ENCODE data around the gene PLAAT2. TPM values are rescaled to one million over a fixed set of nuclear protein-coding genes. Genes with fewer than 3 reads are reported as not detected.

PLAAT2 gene
- total and polyA plus RNA-seq, 3 experiments from 2014 or later = 0.31 TPM; not detected in 2

DNA sequence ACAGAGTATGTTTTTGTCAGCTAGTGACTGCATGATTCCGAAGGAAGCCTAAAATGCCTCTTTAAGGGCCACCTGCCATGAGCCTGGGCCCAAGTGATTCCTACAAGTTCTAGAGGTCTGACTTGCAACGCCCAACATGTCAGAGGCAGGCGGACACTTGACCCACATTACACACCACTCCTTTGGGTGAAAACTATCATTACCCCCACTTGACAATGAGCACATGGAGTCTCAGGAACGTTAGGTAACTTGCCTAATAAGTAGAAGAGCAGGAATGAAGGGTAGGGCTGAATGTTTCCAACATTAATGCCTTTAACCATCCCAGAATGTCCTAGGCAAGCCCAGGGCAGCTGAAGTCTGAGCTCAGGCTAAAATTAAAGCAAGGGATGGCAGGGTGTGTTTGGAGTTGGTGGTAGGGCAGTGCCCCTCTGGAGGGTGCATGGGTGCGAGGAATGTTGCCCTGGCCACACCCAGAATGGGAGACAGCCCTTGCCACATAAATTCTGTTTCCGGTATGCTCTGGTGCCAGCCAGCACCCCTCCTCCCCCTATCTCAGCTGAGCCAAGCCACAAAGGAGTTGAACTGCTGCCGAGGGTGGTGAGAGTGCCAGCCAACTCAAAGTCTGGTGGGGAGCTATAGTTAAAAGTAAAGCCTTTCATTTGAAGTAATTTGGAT is 2.5 kb downstream of the PLAAT2 start:
- H3K27ac Mint-ChIP-seq = peak overlapping the region; percentile 36 to 91 (median 84)
- no peaks in the 10 kb centered on the region for H3K9me3 Mint-ChIP-seq
- no peaks in the 10 kb centered on the region for H3K36me3 ChIP-seq (ENCODE audit: insufficient read depth, low read length)
- no peaks in the 10 kb centered on the region for H3K27me3 ChIP-seq (ENCODE audit: insufficient read depth, low read length, poor library complexity, severe bottlenecking)
- H3K27me3 Mint-ChIP-seq = peaks cover 0 to 1% of the 10 kb centered on the region in 2 donors
- no peak overlapping the region for H3K27ac ChIP-seq (ENCODE audit: low read depth, low read length)
- POLR2A ChIA-PET = interaction anchor here (0.6 to 0.9 kb wide), 2 partner anchors 13 to 25 kb away, joined by 3 to 4 read pairs; no protein-coding TSS in a partner anchor
- H3K4me3 Mint-ChIP-seq = peak overlapping the region in 6 of 7 donors; percentile 5 to 62 (median 46)
- H3K4me3 ChIP-seq (ENCODE audit: low read length) = no peak overlapping the region
- H3K4me1 Mint-ChIP-seq = peaks cover 41 to 66% (median 50%) of the 10 kb centered on the region in 3 donors
- CTCF ChIA-PET = interaction anchor here (3.6 kb wide), 1 partner anchor 9 kb away, joined by 14 read pairs; no protein-coding TSS in a partner anchor
- H3K9me3 ChIP-seq (ENCODE audit: low read length) = no peaks in the 10 kb centered on the region
- peak in 2 of 5 donors; percentile 52 to 58 for DNase-seq
- no peaks in the 10 kb centered on the region for H3K36me3 Mint-ChIP-seq
- H3K4me1 ChIP-seq (ENCODE audit: insufficient read depth, low read length) = peaks cover 41% of the 10 kb centered on the region

DNA sequence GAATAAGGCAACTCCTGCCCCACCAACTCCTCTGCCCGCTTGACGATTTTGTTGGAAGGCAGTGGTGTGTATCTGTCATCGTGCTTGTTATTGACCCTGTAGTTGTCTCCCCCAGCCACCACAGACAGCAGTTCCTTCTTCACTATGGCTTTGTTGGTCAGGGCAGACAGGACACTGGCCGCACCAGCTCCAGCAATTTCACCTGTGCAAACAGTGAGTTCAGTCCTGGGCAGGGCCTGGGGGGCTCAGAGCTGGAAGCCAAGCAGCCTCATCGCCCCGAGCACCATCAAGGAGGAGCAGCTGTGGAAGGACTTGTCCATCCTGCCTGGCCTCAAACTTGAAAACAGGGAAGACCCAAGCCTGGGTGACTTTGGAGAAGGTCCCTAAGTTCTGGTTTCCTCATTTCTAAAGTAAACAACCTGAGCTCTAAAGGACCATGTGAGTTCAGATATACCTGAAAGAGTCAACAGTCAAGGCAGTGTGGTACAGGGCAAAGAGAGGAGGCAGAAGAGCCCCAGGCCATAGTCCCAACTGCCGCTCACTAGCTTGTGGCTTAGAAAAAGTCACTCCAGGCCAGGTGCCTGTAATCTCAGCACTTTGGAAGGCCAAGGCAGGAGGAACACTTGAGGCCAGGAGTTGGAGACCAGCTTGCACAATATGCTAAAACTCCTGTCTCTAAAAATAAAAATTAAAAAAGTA is 4.6 kb downstream of the PLAAT2 start:
- Histone ChIP-seq H3K4me1 (ENCODE audit: insufficient read depth, low read length) (peaks cover 42% of the 10 kb centered on the region), H3K27me3 (ENCODE audit: insufficient read depth, low read length, poor library complexity, severe bottlenecking) (no peaks in the 10 kb centered on the region), H3K27ac (ENCODE audit: low read depth, low read length) (no peak overlapping the region), H3K9me3 (ENCODE audit: low read length) (no peaks in the 10 kb centered on the region), H3K4me3 (ENCODE audit: low read length) (no peak overlapping the region), H3K36me3 (ENCODE audit: insufficient read depth, low read length) (no peaks in the 10 kb centered on the region)
- Mint-ChIP-seq H3K4me3 (no peak overlapping the region), H3K36me3 (no peaks in the 10 kb centered on the region), H3K27me3 (peaks cover 0 to 1% of the 10 kb centered on the region in 2 donors), H3K4me1 (peaks cover 40 to 63% (median 50%) of the 10 kb centered on the region in 3 donors), H3K9me3 (no peaks in the 10 kb centered on the region), H3K27ac (peak overlapping the region in 1 of 8 donors; percentile 60)
- ChIA-PET CTCF (no interaction called here), POLR2A (interaction anchor here (0.6 to 0.7 kb wide), 2 partner anchors 8 to 38 kb away, joined by 3 read pairs; no protein-coding TSS in a partner anchor)
- no peak for DNase-seq

GRCh38 chr11:63557570-63557969 is 5.6 kb downstream of the PLAAT2 start:
- Histone ChIP-seq H3K9me3 (ENCODE audit: low read length) (no peaks in the 10 kb centered on the region), H3K27me3 (ENCODE audit: insufficient read depth, low read length, poor library complexity, severe bottlenecking) (no peaks in the 10 kb centered on the region), H3K36me3 (ENCODE audit: insufficient read depth, low read length) (no peaks in the 10 kb centered on the region), H3K4me3 (ENCODE audit: low read length) (no peak overlapping the region), H3K27ac (ENCODE audit: low read depth, low read length) (no peak overlapping the region), H3K4me1 (ENCODE audit: insufficient read depth, low read length) (peaks cover 51% of the 10 kb centered on the region)
- Mint-ChIP-seq H3K27me3 (peaks cover 0 to 1% of the 10 kb centered on the region in 2 donors), H3K36me3 (no peaks in the 10 kb centered on the region), H3K4me1 (peaks cover 49 to 69% (median 57%) of the 10 kb centered on the region in 3 donors), H3K27ac (peak overlapping the region in 3 of 8 donors; percentile 3 to 93 (median 19)), H3K4me3 (no peak overlapping the region), H3K9me3 (no peaks in the 10 kb centered on the region)
- DNase-seq = no peak
- ChIA-PET POLR2A (interaction anchor here (0.7 kb wide), 1 partner anchor 74 kb away, joined by 3 read pairs; no protein-coding TSS in a partner anchor), CTCF (no interaction called here)

DNA sequence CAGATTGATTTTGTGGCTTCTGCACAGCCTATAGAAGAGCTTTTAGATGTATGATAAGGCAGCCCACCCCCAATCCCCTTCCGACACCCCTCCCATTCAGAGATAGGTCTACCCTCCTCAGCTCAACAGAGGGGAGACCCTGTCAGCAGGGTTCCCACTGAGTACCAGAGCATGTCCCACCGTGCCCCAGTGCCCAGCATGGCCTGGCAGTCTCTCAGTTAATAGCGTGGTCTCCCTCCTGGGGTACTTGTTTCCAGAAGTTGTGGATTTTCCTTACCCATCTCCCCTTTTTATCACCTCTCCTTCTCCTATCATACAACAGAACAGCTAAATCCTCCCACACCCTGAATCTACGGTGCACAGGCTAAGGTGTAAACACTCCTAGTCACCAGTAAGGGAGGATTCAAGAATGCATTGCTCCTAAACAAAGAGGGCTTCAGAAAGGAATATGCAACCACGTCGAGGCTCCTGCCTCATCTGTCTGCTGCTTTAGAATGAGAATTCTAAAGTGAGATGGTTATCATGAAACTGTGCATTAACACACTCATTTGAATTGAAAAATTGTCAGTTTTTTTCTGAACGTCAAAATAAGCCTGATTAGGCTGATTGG is 6.7 kb downstream of the PLAAT2 start:
- no peak overlapping the region for H3K4me3 ChIP-seq (ENCODE audit: low read length)

GRCh38 chr11:63554877-63555223 is 8.3 kb downstream of the PLAAT2 start:
- CTCF ChIA-PET = interaction anchor here (1.2 to 4.8 kb wide), 4 partner anchors 8 to 76 kb away, joined by 3 to 29 read pairs (median 5); partner anchors contain the start of genes PLAAT2 and PLAAT4
- H3K4me1 ChIP-seq (ENCODE audit: insufficient read depth, low read length) = peaks cover 45% of the 10 kb centered on the region
- no peaks in the 10 kb centered on the region for H3K36me3 ChIP-seq (ENCODE audit: insufficient read depth, low read length)
- Mint-ChIP-seq H3K4me3 (peak overlapping the region in 5 of 7 donors; percentile 30 to 91 (median 38)), H3K9me3 (no peaks in the 10 kb centered on the region), H3K4me1 (peaks cover 49 to 67% (median 65%) of the 10 kb centered on the region in 3 donors), H3K36me3 (peaks cover 0 to 5% (median 0%) of the 10 kb centered on the region in 3 donors), H3K27ac (peak overlapping the region; percentile 0 to 99 (median 96)), H3K27me3 (no peaks in the 10 kb centered on the region)
- no peaks in the 10 kb centered on the region for H3K9me3 ChIP-seq (ENCODE audit: low read length)
- DNase-seq = no peak
- no peaks in the 10 kb centered on the region for H3K27me3 ChIP-seq (ENCODE audit: insufficient read depth, low read length, poor library complexity, severe bottlenecking)
- no peak overlapping the region for H3K27ac ChIP-seq (ENCODE audit: low read depth, low read length)
- H3K4me3 ChIP-seq (ENCODE audit: low read length) = no peak overlapping the region
- POLR2A ChIA-PET = interaction anchor here (5.1 kb wide), 1 partner anchor 18 kb away, joined by 38 read pairs; the partner anchor contains the start of gene PLAAT4

More for the DNA sequence above, 6.7 kb downstream of the PLAAT2 start:
- Mint-ChIP-seq H3K9me3 (no peaks in the 10 kb centered on the region), H3K27ac (peak overlapping the region in 3 of 8 donors; percentile 19 to 84 (median 45)), H3K36me3 (peaks cover 0 to under 1% (median 0%) of the 10 kb centered on the region in 3 donors), H3K4me3 (no peak overlapping the region), H3K4me1 (peaks cover 54 to 72% (median 68%) of the 10 kb centered on the region in 3 donors), H3K27me3 (peaks cover 0 to 1% of the 10 kb centered on the region in 2 donors)
- Histone ChIP-seq H3K4me1 (ENCODE audit: insufficient read depth, low read length) (peaks cover 61% of the 10 kb centered on the region), H3K36me3 (ENCODE audit: insufficient read depth, low read length) (no peaks in the 10 kb centered on the region), H3K27ac (ENCODE audit: low read depth, low read length) (no peak overlapping the region), H3K27me3 (ENCODE audit: insufficient read depth, low read length, poor library complexity, severe bottlenecking) (no peaks in the 10 kb centered on the region), H3K9me3 (ENCODE audit: low read length) (no peaks in the 10 kb centered on the region)
- CTCF ChIA-PET = no interaction called here
- no peak for DNase-seq
- POLR2A ChIA-PET = no interaction called here

DNA sequence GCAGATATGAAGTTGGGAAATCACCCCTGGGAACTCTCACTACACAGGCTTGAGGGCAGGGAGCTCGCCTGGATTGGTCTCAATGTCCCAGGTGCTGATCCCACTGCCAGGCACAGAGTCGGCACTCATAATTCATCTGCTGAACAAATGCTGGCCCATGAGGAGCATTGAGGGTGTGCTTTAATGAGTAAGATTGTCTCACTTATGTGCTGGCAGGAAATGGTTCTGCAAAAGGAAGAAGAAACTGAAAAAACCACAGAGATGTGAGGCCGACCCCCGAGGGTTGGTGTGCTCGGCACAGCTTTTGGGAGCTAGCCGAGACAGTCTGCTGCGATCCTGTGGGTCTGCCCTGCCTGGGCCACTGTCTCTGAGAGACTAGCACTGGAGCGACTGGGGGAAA is 9.4 kb downstream of the PLAAT2 start:
- H3K27ac Mint-ChIP-seq = peak overlapping the region; percentile 88 to 99 (median 97)
- H3K4me1 Mint-ChIP-seq = peaks cover 55 to 72% (median 70%) of the 10 kb centered on the region in 3 donors
- POLR2A ChIA-PET = interaction anchor here (5.1 kb wide), 1 partner anchor 17 kb away, joined by 38 read pairs; the partner anchor contains the start of gene PLAAT4
- Histone ChIP-seq H3K4me1 (ENCODE audit: insufficient read depth, low read length) (peaks cover 43% of the 10 kb centered on the region), H3K4me3 (ENCODE audit: low read length) (peak overlapping the region; percentile 21), H3K9me3 (ENCODE audit: low read length) (no peaks in the 10 kb centered on the region), H3K36me3 (ENCODE audit: insufficient read depth, low read length) (no peaks in the 10 kb centered on the region), H3K27me3 (ENCODE audit: insufficient read depth, low read length, poor library complexity, severe bottlenecking) (no peaks in the 10 kb centered on the region), H3K27ac (ENCODE audit: low read depth, low read length) (peak overlapping the region; percentile 70)
- peak; percentile 45 to 84 (median 70) for DNase-seq
- H3K36me3 Mint-ChIP-seq = peaks cover 0 to 5% (median 2%) of the 10 kb centered on the region in 3 donors
- CTCF ChIA-PET = interaction anchor here (1.0 to 4.8 kb wide), 6 partner anchors 9 to 75 kb away, joined by 3 to 29 read pairs (median 5); partner anchors contain the start of genes PLAAT2 and PLAAT4
- no peaks in the 10 kb centered on the region for H3K27me3 Mint-ChIP-seq
- H3K4me3 Mint-ChIP-seq = peak overlapping the region; percentile 44 to 95 (median 91)
- H3K9me3 Mint-ChIP-seq = no peaks in the 10 kb centered on the region

- ChIA-PET CTCF (interaction anchor here (1.0 to 4.8 kb wide), 4 partner anchors 9 to 74 kb away, joined by 3 to 29 read pairs (median 16); partner anchors contain the start of gene PLAAT2), POLR2A (interaction anchor here (3.0 to 5.1 kb wide), 2 partner anchors 16 to 21 kb away, joined by 19 to 38 read pairs; partner anchors contain the start of gene PLAAT4)
- Mint-ChIP-seq H3K27me3 (no peaks in the 10 kb centered on the region), H3K4me3 (peak overlapping the region; percentile 77 to 95 (median 91)), H3K36me3 (peaks cover 0 to 10% (median 5%) of the 10 kb centered on the region in 3 donors), H3K27ac (peak overlapping the region; percentile 88 to 99 (median 98)), H3K4me1 (peaks cover 59 to 78% (median 71%) of the 10 kb centered on the region in 3 donors), H3K9me3 (no peaks in the 10 kb centered on the region)
- DNase-seq = peak in 1 of 5 donors; percentile 25
- no peaks in the 10 kb centered on the region for H3K27me3 ChIP-seq (ENCODE audit: insufficient read depth, low read length, poor library complexity, severe bottlenecking)
- peak overlapping the region; percentile 70 for H3K27ac ChIP-seq (ENCODE audit: low read depth, low read length)
- H3K36me3 ChIP-seq (ENCODE audit: insufficient read depth, low read length) = no peaks in the 10 kb centered on the region
- peaks cover 43% of the 10 kb centered on the region for H3K4me1 ChIP-seq (ENCODE audit: insufficient read depth, low read length)
- no peaks in the 10 kb centered on the region for H3K9me3 ChIP-seq (ENCODE audit: low read length)
- peak overlapping the region; percentile 9 for H3K4me3 ChIP-seq (ENCODE audit: low read length)
These were observed 10.3 kb downstream of the PLAAT2 start for GRCh38 chr11:63552921-63553320.
